ENCODE measurements around the gene CDH23. TPM values are rescaled to one million over a fixed set of nuclear protein-coding genes. Genes with fewer than 3 reads are reported as not detected.

CDH23 gene
- total and polyA plus RNA-seq, 2 experiments from 2014 or later, result 0.08 TPM; not detected in 1

DNA sequence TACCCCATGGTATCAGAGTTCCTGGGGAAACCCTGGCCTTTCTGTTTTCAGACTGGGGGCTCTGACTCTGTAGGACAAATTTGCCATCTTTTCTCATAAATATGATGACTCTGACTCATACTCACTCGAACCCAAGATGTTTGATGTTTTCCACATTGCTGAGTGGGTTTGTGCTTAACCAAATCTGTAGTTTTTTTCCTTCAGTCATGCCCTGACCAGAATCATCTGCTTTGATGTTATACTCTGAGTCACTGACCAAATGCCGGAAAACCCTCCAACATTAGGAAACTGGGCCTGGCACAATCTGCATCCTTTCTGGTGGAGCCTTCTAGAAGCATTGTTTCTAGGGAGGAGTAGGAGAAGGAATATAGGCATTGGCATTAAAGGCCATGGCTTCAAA lies 204.1 kb downstream of the CDH23 start:
- no peak overlapping the region for H3K9ac ChIP-seq
- peaks cover 32% of the 10 kb centered on the region for H3K4me1 ChIP-seq (ENCODE audit: insufficient read depth)
- DNase-seq, result peak; percentile 94
- H3K79me2 ChIP-seq (ENCODE audit: insufficient read depth), result no peaks in the 10 kb centered on the region
- H3K9me3 ChIP-seq (ENCODE audit: low read depth), result no peaks in the 10 kb centered on the region
- H3K4me2 ChIP-seq (ENCODE audit: unreplicated experiment), result peak overlapping the region; percentile 20
- H3K27ac ChIP-seq, result peak overlapping the region; percentile 43; the same call in 1 of the 2 replicates
- no peaks in the 10 kb centered on the region for H4K20me1 ChIP-seq (ENCODE audit: insufficient read depth)
- TF ChIP-seq EZH2phosphoT487 (IDR thresholded peaks at IDR 0.05; ENCODE audit: insufficient read depth, low read depth), result no peak
- no peak for TF ChIP-seq EZH2 (IDR thresholded peaks at IDR 0.05; ENCODE audit: insufficient read depth, poor library complexity, severe bottlenecking)
- H3K27me3 ChIP-seq (replicated peaks; ENCODE audit: insufficient read depth), result no peaks in the 10 kb centered on the region
- WGBS, 2 experiments (ENCODE audit: low coverage in 1 of 2, low lambda C conversion rate in 2 of 2, missing lambda C conversion rate in 2 of 2), result 0% methylated on average over 2 of the region's 2 CpGs
- no peaks in the 10 kb centered on the region for H3K36me3 ChIP-seq (ENCODE audit: low read depth)
- in situ Hi-C loops (cut with MboI), result no loop called here
- peaks cover 29% of the 10 kb centered on the region for H3F3A ChIP-seq (ENCODE audit: insufficient read depth)
- no peaks in the 10 kb centered on the region for H3K9me2 ChIP-seq (ENCODE audit: insufficient read depth)
- H3K4me3 ChIP-seq, result no peak overlapping the region
- H2AFZ ChIP-seq, result no peak overlapping the region

GRCh38 chr10:71601273-71601672 lies 204.6 kb downstream of the CDH23 start:
- in situ Hi-C loops (cut with MboI), result no loop called here
- H3K4me3 ChIP-seq, result no peak overlapping the region
- no peak overlapping the region for H2AFZ ChIP-seq
- no peaks in the 10 kb centered on the region for H4K20me1 ChIP-seq (ENCODE audit: insufficient read depth)
- TF ChIP-seq EZH2 (IDR thresholded peaks at IDR 0.05; ENCODE audit: insufficient read depth, poor library complexity, severe bottlenecking), result no peak
- no peak for TF ChIP-seq EZH2phosphoT487 (IDR thresholded peaks at IDR 0.05; ENCODE audit: insufficient read depth, low read depth)
- no peaks in the 10 kb centered on the region for H3K9me2 ChIP-seq (ENCODE audit: insufficient read depth)
- no peak for DNase-seq
- H3K4me2 ChIP-seq (ENCODE audit: unreplicated experiment), result no peak overlapping the region
- WGBS, 2 experiments (ENCODE audit: low coverage in 1 of 2, low lambda C conversion rate in 2 of 2, missing lambda C conversion rate in 2 of 2), result 61% methylated on average over 5 of the region's 5 CpGs
- peaks cover 31% of the 10 kb centered on the region for H3F3A ChIP-seq (ENCODE audit: insufficient read depth)
- H3K9ac ChIP-seq, result no peak overlapping the region
- peaks cover 32% of the 10 kb centered on the region for H3K4me1 ChIP-seq (ENCODE audit: insufficient read depth)
- H3K27me3 ChIP-seq (replicated peaks; ENCODE audit: insufficient read depth), result no peaks in the 10 kb centered on the region
- no peak overlapping the region for H3K27ac ChIP-seq
- no peaks in the 10 kb centered on the region for H3K36me3 ChIP-seq (ENCODE audit: low read depth)
- H3K9me3 ChIP-seq (ENCODE audit: low read depth), result no peaks in the 10 kb centered on the region
- no peaks in the 10 kb centered on the region for H3K79me2 ChIP-seq (ENCODE audit: insufficient read depth)

GRCh38 chr10:71603150-71603549 lies 206.4 kb downstream of the CDH23 start:
- in situ Hi-C loops (cut with MboI), result no loop called here
- TF ChIP-seq EZH2phosphoT487 (IDR thresholded peaks at IDR 0.05; ENCODE audit: insufficient read depth, low read depth) (no peak), EZH2 (IDR thresholded peaks at IDR 0.05; ENCODE audit: insufficient read depth, poor library complexity, severe bottlenecking) (no peak)

GRCh38 chr10:71603754-71604153 lies 207.0 kb downstream of the CDH23 start:
- Histone ChIP-seq H3K36me3 (ENCODE audit: low read depth) (no peaks in the 10 kb centered on the region), H3K4me2 (ENCODE audit: unreplicated experiment) (no peak overlapping the region), H3K4me1 (ENCODE audit: insufficient read depth) (peaks cover 20% of the 10 kb centered on the region), H3F3A (ENCODE audit: insufficient read depth) (peaks cover 27% of the 10 kb centered on the region), H2AFZ (no peak overlapping the region), H3K27ac (no peak overlapping the region), H4K20me1 (ENCODE audit: insufficient read depth) (no peaks in the 10 kb centered on the region), H3K9ac (no peak overlapping the region), H3K27me3 (replicated peaks; ENCODE audit: insufficient read depth) (no peaks in the 10 kb centered on the region), H3K79me2 (ENCODE audit: insufficient read depth) (no peaks in the 10 kb centered on the region), H3K9me2 (ENCODE audit: insufficient read depth) (no peaks in the 10 kb centered on the region), H3K9me3 (ENCODE audit: low read depth) (no peaks in the 10 kb centered on the region), H3K4me3 (no peak overlapping the region)
- TF ChIP-seq EZH2 (IDR thresholded peaks at IDR 0.05; ENCODE audit: insufficient read depth, poor library complexity, severe bottlenecking) (no peak), EZH2phosphoT487 (IDR thresholded peaks at IDR 0.05; ENCODE audit: insufficient read depth, low read depth) (no peak)
- 94% methylated on average over 4 of the region's 4 CpGs for WGBS, 2 experiments (ENCODE audit: low coverage in 1 of 2, low lambda C conversion rate in 2 of 2, missing lambda C conversion rate in 2 of 2)
- in situ Hi-C loops (cut with MboI), result no loop called here
- DNase-seq, result no peak

More at GRCh38 chr10:71603150-71603549, 206.4 kb downstream of the CDH23 start:
- H3K9ac ChIP-seq, result no peak overlapping the region
- H3K4me3 ChIP-seq, result no peak overlapping the region
- H3K79me2 ChIP-seq (ENCODE audit: insufficient read depth), result no peaks in the 10 kb centered on the region
- H4K20me1 ChIP-seq (ENCODE audit: insufficient read depth), result no peaks in the 10 kb centered on the region
- 67 to 72% methylated on average over 7 of the region's 7 CpGs for WGBS, 2 experiments (ENCODE audit: low coverage in 1 of 2, low lambda C conversion rate in 2 of 2, missing lambda C conversion rate in 2 of 2)
- no peak overlapping the region for H3K4me2 ChIP-seq (ENCODE audit: unreplicated experiment)
- H3K9me2 ChIP-seq (ENCODE audit: insufficient read depth), result no peaks in the 10 kb centered on the region
- no peaks in the 10 kb centered on the region for H3K9me3 ChIP-seq (ENCODE audit: low read depth)
- H2AFZ ChIP-seq, result no peak overlapping the region
- peaks cover 25% of the 10 kb centered on the region for H3K4me1 ChIP-seq (ENCODE audit: insufficient read depth)
- no peaks in the 10 kb centered on the region for H3K36me3 ChIP-seq (ENCODE audit: low read depth)
- no peak overlapping the region for H3K27ac ChIP-seq
- no peaks in the 10 kb centered on the region for H3K27me3 ChIP-seq (replicated peaks; ENCODE audit: insufficient read depth)
- no peak for DNase-seq
- peaks cover 31% of the 10 kb centered on the region for H3F3A ChIP-seq (ENCODE audit: insufficient read depth)

Data from GM23248 (cell line).